GM06990 (cell line): Measurements from ENCODE around the gene HERC6.

Experiments used
- DNase-seq: peaks from one replicate; pipeline ENCODE4 v3.0.0-alpha.2; 2011; ENCODE audit not compliant: insufficient read length; ENCODE audit errors: extremely low read depth
- H3K27me3 ChIP-seq: replicated peaks from 2 replicates; pipeline ENCODE4 v1.6.0; 2011; ENCODE audit warnings: low read length; ENCODE audit not compliant: control insufficient read depth, insufficient read depth
- H3K36me3 ChIP-seq: 2 replicates; pipeline ENCODE4 v1.5.1; 2011; ENCODE audit warnings: low read length; ENCODE audit not compliant: control insufficient read depth, insufficient read depth
- H3K4me3 ChIP-seq: replicated peaks from 2 replicates; pipeline ENCODE4 v1.5.1; 2011; ENCODE audit warnings: low read depth, mild to moderate bottlenecking, control low read depth, low read length
- TF ChIP-seq, protein P1 (sequence below): IDR thresholded peaks from 2 replicates; pipeline ENCODE4 v1.5.1; 2011; ENCODE audit warnings: low read length, control low read depth, mild to moderate bottlenecking, inconsistent platforms; ENCODE audit not compliant: insufficient read depth, poor library complexity, severe bottlenecking

HERC6 gene

DNA sequence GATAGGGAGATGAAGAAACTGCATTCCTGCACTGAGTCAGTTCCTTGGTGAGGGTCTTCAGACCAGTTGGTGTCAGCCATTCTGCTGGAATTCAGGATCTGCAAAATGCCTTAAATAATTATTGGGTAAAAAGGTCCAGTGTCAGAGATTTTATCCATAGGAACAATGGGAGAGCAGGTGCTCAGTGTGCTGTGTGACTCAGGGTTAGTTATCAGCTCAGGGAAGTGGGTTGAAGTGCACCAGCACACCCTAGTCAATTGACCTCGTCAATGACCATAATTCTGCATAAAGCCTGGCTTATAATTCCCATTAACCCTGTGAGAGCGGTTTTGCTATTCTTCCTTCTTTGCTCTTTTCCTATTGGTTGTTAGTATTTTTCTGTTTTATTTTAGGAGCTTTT is 37.3 kb downstream of the HERC6 start:
- Histone ChIP-seq H3K36me3 (no peaks in the 10 kb centered on the region), H3K4me3 (no peak overlapping the region), H3K27me3 (no peaks in the 10 kb centered on the region)
- DNase-seq: no peak
- TF ChIP-seq, protein P1, sequence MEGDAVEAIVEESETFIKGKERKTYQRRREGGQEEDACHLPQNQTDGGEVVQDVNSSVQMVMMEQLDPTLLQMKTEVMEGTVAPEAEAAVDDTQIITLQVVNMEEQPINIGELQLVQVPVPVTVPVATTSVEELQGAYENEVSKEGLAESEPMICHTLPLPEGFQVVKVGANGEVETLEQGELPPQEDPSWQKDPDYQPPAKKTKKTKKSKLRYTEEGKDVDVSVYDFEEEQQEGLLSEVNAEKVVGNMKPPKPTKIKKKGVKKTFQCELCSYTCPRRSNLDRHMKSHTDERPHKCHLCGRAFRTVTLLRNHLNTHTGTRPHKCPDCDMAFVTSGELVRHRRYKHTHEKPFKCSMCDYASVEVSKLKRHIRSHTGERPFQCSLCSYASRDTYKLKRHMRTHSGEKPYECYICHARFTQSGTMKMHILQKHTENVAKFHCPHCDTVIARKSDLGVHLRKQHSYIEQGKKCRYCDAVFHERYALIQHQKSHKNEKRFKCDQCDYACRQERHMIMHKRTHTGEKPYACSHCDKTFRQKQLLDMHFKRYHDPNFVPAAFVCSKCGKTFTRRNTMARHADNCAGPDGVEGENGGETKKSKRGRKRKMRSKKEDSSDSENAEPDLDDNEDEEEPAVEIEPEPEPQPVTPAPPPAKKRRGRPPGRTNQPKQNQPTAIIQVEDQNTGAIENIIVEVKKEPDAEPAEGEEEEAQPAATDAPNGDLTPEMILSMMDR: no peak

DNA sequence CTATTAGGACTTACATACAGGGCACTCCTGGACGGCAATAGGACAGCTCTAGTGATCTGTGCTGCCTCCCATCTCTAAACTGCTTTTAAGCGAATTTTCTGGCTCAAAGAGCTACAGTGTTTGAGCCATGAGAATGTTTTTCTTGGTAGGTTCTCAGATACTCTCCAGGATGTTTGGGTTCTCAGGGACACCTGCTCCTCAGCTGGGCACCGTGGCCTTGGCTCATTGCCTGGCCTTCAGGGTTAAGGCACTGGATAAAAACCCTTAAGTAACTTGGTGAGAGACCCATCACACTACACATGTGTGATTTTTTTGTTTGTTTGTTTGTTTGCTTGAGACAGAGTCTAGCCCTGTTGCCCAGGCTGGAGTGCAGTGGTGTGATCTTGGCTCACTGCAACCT is 39.8 kb downstream of the HERC6 start:
- no peaks in the 10 kb centered on the region for H3K36me3 ChIP-seq
- no peak overlapping the region for H3K4me3 ChIP-seq
- no peak for DNase-seq
- no peaks in the 10 kb centered on the region for H3K27me3 ChIP-seq
- TF ChIP-seq, protein P1: no peak

DNA sequence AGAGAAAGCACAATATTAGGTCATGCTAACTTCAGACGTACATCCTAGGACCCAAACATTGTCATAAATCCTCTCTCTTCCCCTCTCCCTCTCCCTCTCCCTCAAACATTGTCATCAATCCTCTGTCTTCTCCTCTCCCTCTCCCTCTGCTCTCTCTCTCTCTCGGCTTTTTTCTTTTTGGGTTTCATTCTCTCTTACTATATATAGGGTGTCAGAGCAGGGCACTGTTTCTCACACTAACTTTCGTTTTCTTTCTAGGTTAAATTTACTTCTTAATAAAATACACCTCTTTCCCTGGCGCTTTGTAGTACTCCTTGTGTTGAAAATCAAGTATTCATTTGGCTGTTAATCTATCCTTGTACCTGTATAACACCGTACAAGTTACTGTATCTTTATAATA is 41.2 kb downstream of the HERC6 start:
- Histone ChIP-seq H3K27me3 (no peaks in the 10 kb centered on the region), H3K4me3 (peak overlapping the region; percentile 37), H3K36me3 (no peaks in the 10 kb centered on the region)
- DNase-seq: no peak
- TF ChIP-seq, protein P1: no peak

DNA sequence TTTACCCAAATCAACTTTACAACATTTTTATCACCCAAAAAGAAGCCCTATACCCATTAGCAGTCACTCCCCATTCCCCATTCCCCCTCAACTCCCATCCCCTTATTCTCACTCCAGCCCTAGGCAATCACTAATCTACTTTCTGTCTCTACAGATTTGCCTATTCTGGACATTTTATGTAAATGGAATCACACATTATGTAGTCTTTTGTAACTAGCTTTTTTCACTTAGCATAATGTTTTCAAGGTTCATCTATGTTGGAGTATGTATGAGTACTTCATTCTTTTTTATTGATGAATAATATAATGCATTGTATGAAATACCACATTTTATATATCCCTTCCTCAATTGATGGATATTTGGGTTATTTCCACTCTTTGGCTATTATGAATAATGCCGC is 42.2 kb downstream of the HERC6 start:
- TF ChIP-seq, protein P1: no peak
- no peak for DNase-seq

DNA sequence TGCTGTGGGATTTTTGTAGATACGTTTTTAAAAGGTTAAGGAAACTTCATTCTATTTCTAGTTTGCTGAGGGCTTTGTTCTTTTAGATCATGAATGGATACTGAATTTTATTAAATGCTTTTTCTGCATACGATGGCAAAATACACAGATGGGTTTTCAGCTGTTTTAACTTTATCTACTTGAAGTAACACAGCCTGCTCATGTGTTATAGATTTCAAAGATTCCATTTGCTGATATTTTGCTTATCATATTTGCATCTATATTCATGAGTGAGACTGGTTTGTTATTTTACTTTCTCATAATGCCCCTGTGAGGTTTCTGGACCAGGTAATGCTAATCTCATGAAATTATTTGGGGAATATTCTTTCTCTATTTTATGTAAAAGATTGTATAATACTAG is 43.8 kb downstream of the HERC6 start:
- DNase-seq: no peak
- no peak overlapping the region for H3K4me3 ChIP-seq
- TF ChIP-seq, protein P1: no peak
- no peaks in the 10 kb centered on the region for H3K36me3 ChIP-seq
- H3K27me3 ChIP-seq: no peaks in the 10 kb centered on the region

More for the DNA sequence above, 42.2 kb downstream of the HERC6 start:
- Histone ChIP-seq H3K4me3 (no peak overlapping the region), H3K36me3 (no peaks in the 10 kb centered on the region), H3K27me3 (no peaks in the 10 kb centered on the region)

DNA sequence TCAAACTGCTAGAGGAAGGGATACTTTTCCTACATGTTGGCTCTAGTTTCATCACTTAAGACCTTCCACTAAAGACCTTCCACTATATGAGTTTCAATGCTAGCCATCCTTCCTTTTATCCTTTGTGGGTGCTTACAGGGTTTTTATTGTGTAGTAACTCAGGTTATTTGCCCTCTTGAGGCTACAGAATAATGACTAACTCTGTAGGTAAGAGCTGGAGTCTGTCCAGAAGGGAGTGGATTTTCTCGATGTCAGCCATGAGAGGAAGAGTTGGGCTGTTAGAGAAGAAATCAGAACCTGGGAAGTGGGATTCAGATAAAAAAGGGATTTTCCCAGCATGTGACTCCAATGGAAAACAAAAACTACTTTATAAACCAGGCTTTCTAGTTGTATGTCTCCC is 50.7 kb downstream of the HERC6 start:
- TF ChIP-seq, protein P1: no peak
- no peak for DNase-seq
- no peak overlapping the region for H3K4me3 ChIP-seq
- H3K27me3 ChIP-seq: no peaks in the 10 kb centered on the region
- H3K36me3 ChIP-seq: no peaks in the 10 kb centered on the region
